Measurements from ENCODE around the gene OAF. TPM values are rescaled to one million over a fixed set of nuclear protein-coding genes. Genes with fewer than 3 reads are reported as not detected.

OAF gene
- total RNA-seq, 2 experiments from 2014 or later: 3.1 to 3.2 TPM

- no peak overlapping the region for H3K4me3 ChIP-seq (ENCODE audit: low read length)
- Mint-ChIP-seq H3K27ac (no peak overlapping the region), H3K36me3 (ENCODE audit: low read depth) (no peaks in the 10 kb centered on the region), H3K4me3 (no peak overlapping the region), H3K9me3 (no peaks in the 10 kb centered on the region), H3K4me1 (ENCODE audit: low read depth) (peaks cover 5% of the 10 kb centered on the region), H3K27me3 (no peaks in the 10 kb centered on the region)
- ATAC-seq (ENCODE audit: poor library complexity) (no peak), DNase-seq (no peak)
- H3K4me1 ChIP-seq (ENCODE audit: insufficient read depth, low read length): peaks cover under 1% of the 10 kb centered on the region
- H3K36me3 ChIP-seq (ENCODE audit: insufficient read depth, low read length): no peaks in the 10 kb centered on the region
- H3K27me3 ChIP-seq (ENCODE audit: control insufficient read depth in 1 of 2, insufficient read depth in 2 of 2, low read length in 2 of 2): no peaks in the 10 kb centered on the region
- intact Hi-C loops (cut with DNase I, micrococcal nuclease): no loop called here
- CTCF ChIA-PET: no interaction called here
- H3K9me3 ChIP-seq (ENCODE audit: control insufficient read depth in 1 of 2, insufficient read depth in 1 of 2, low read length in 2 of 2): no peaks in the 10 kb centered on the region
- POLR2A ChIA-PET: no interaction called here
- TF ChIP-seq, protein P1, sequence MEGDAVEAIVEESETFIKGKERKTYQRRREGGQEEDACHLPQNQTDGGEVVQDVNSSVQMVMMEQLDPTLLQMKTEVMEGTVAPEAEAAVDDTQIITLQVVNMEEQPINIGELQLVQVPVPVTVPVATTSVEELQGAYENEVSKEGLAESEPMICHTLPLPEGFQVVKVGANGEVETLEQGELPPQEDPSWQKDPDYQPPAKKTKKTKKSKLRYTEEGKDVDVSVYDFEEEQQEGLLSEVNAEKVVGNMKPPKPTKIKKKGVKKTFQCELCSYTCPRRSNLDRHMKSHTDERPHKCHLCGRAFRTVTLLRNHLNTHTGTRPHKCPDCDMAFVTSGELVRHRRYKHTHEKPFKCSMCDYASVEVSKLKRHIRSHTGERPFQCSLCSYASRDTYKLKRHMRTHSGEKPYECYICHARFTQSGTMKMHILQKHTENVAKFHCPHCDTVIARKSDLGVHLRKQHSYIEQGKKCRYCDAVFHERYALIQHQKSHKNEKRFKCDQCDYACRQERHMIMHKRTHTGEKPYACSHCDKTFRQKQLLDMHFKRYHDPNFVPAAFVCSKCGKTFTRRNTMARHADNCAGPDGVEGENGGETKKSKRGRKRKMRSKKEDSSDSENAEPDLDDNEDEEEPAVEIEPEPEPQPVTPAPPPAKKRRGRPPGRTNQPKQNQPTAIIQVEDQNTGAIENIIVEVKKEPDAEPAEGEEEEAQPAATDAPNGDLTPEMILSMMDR (IDR thresholded peaks at IDR 0.05): no peak
- H3K27ac ChIP-seq (ENCODE audit: low read depth in 1 of 2, low read length in 2 of 2): no peak overlapping the region
Measured at GRCh38 chr11:120217526-120217925, 6.7 kb downstream of the OAF start.

GRCh38 chr11:120217941-120218694 is 7.3 kb downstream of the OAF start:
- Mint-ChIP-seq H3K4me3 (no peak overlapping the region), H3K27ac (no peak overlapping the region), H3K36me3 (ENCODE audit: low read depth) (no peaks in the 10 kb centered on the region), H3K4me1 (ENCODE audit: low read depth) (peaks cover 2% of the 10 kb centered on the region), H3K9me3 (no peaks in the 10 kb centered on the region), H3K27me3 (no peaks in the 10 kb centered on the region)
- Histone ChIP-seq H3K27me3 (ENCODE audit: control insufficient read depth in 1 of 2, insufficient read depth in 2 of 2, low read length in 2 of 2) (no peaks in the 10 kb centered on the region), H3K27ac (ENCODE audit: low read depth in 1 of 2, low read length in 2 of 2) (no peak overlapping the region), H3K4me3 (ENCODE audit: low read length) (no peak overlapping the region), H3K36me3 (ENCODE audit: insufficient read depth, low read length) (no peaks in the 10 kb centered on the region), H3K4me1 (ENCODE audit: insufficient read depth, low read length) (no peaks in the 10 kb centered on the region), H3K9me3 (ENCODE audit: control insufficient read depth in 1 of 2, insufficient read depth in 1 of 2, low read length in 2 of 2) (no peaks in the 10 kb centered on the region)
- ChIA-PET POLR2A (no interaction called here), CTCF (no interaction called here)
- TF ChIP-seq, protein P1 (IDR thresholded peaks at IDR 0.05): no peak
- ATAC-seq (ENCODE audit: poor library complexity) (no peak), DNase-seq (no peak)
- intact Hi-C loops (cut with DNase I, micrococcal nuclease): no loop called here

GRCh38 chr11:120218695-120219033 is 7.8 kb downstream of the OAF start:
- Histone ChIP-seq H3K9me3 (ENCODE audit: control insufficient read depth in 1 of 2, insufficient read depth in 1 of 2, low read length in 2 of 2) (no peaks in the 10 kb centered on the region), H3K4me1 (ENCODE audit: insufficient read depth, low read length) (no peaks in the 10 kb centered on the region), H3K4me3 (ENCODE audit: low read length) (no peak overlapping the region), H3K36me3 (ENCODE audit: insufficient read depth, low read length) (no peaks in the 10 kb centered on the region), H3K27ac (ENCODE audit: low read depth in 1 of 2, low read length in 2 of 2) (no peak overlapping the region), H3K27me3 (ENCODE audit: control insufficient read depth in 1 of 2, insufficient read depth in 2 of 2, low read length in 2 of 2) (no peaks in the 10 kb centered on the region)
- DNase-seq (no peak), ATAC-seq (ENCODE audit: poor library complexity) (no peak)
- Mint-ChIP-seq H3K4me3 (no peak overlapping the region), H3K36me3 (ENCODE audit: low read depth) (no peaks in the 10 kb centered on the region), H3K4me1 (ENCODE audit: low read depth) (no peaks in the 10 kb centered on the region), H3K9me3 (no peaks in the 10 kb centered on the region), H3K27me3 (no peaks in the 10 kb centered on the region), H3K27ac (no peak overlapping the region)
- intact Hi-C loops (cut with DNase I, micrococcal nuclease): no loop called here
- POLR2A ChIA-PET: no interaction called here
- CTCF ChIA-PET: no interaction called here
- TF ChIP-seq, protein P1 (IDR thresholded peaks at IDR 0.05): no peak
